Measurements from ENCODE around the gene RNGTT.
"Not testable (repeated sequence)": the region's sequence is repeated elsewhere in the genome, so short reads cannot be mapped to it uniquely, and the experiment has no call there.

The RNGTT gene

GRCh38 chr6:88722686-88723085 is 240.7 kb downstream of the RNGTT start:
- Histone ChIP-seq H3K36me3 (ENCODE audit: control insufficient read depth in 2 of 2, insufficient read depth in 2 of 2, low read length in 2 of 2) (no peaks in the 10 kb centered on the region), H3K4me3 (ENCODE audit: low read length in 2 of 2) (no peak overlapping the region), H3K4me1 (ENCODE audit: control insufficient read depth, insufficient read depth, low read length) (no peaks in the 10 kb centered on the region), H3K27me3 (ENCODE audit: control insufficient read depth in 1 of 2, insufficient read depth in 2 of 2, low read length in 2 of 2) (no peaks in the 10 kb centered on the region), H3K9me3 (ENCODE audit: control insufficient read depth in 2 of 2, low read length in 2 of 2) (no peaks in the 10 kb centered on the region), H3K9ac (ENCODE audit: low read length in 2 of 2) (no peak overlapping the region), H3K27ac (ENCODE audit: low read length) (no peak overlapping the region)

- H3K4me1 ChIP-seq (ENCODE audit: control insufficient read depth, insufficient read depth, low read length); H3K27me3 ChIP-seq (ENCODE audit: control insufficient read depth in 1 of 2, insufficient read depth in 2 of 2, low read length in 2 of 2); H3K9ac ChIP-seq (ENCODE audit: low read length in 2 of 2): not testable (repeated sequence)
Measured at GRCh38 chr6:88716399-88716798, 247.0 kb downstream of the RNGTT start.

GRCh38 chr6:88712243-88712936 is 251.0 kb downstream of the RNGTT start:
- no peaks in the 10 kb centered on the region for H3K36me3 ChIP-seq (ENCODE audit: control insufficient read depth in 2 of 2, insufficient read depth in 2 of 2, low read length in 2 of 2)
- H3K27ac ChIP-seq (ENCODE audit: low read length) = no peak overlapping the region
- H3K4me1 ChIP-seq (ENCODE audit: control insufficient read depth, insufficient read depth, low read length) = no peaks in the 10 kb centered on the region
- no peaks in the 10 kb centered on the region for H3K27me3 ChIP-seq (ENCODE audit: control insufficient read depth in 1 of 2, insufficient read depth in 2 of 2, low read length in 2 of 2)
- H3K4me3 ChIP-seq (ENCODE audit: low read length in 2 of 2) = no peak overlapping the region
- H3K9me3 ChIP-seq (ENCODE audit: control insufficient read depth in 2 of 2, low read length in 2 of 2) = no peaks in the 10 kb centered on the region
- no peak overlapping the region for H3K9ac ChIP-seq (ENCODE audit: low read length in 2 of 2)

More at GRCh38 chr6:88716399-88716798, 247.0 kb downstream of the RNGTT start:
- not testable (repeated sequence) for H3K36me3 ChIP-seq (ENCODE audit: control insufficient read depth in 2 of 2, insufficient read depth in 2 of 2, low read length in 2 of 2); H3K9me3 ChIP-seq (ENCODE audit: control insufficient read depth in 2 of 2, low read length in 2 of 2); H3K27ac ChIP-seq (ENCODE audit: low read length); H3K4me3 ChIP-seq (ENCODE audit: low read length in 2 of 2)

GRCh38 chr6:88709819-88710246 is 253.6 kb downstream of the RNGTT start:
- Histone ChIP-seq H3K9me3 (ENCODE audit: control insufficient read depth in 2 of 2, low read length in 2 of 2) (no peaks in the 10 kb centered on the region), H3K36me3 (ENCODE audit: control insufficient read depth in 2 of 2, insufficient read depth in 2 of 2, low read length in 2 of 2) (no peaks in the 10 kb centered on the region), H3K27me3 (ENCODE audit: control insufficient read depth in 1 of 2, insufficient read depth in 2 of 2, low read length in 2 of 2) (no peaks in the 10 kb centered on the region), H3K9ac (ENCODE audit: low read length in 2 of 2) (no peak overlapping the region), H3K4me3 (ENCODE audit: low read length in 2 of 2) (no peak overlapping the region), H3K27ac (ENCODE audit: low read length) (no peak overlapping the region), H3K4me1 (ENCODE audit: control insufficient read depth, insufficient read depth, low read length) (no peaks in the 10 kb centered on the region)

GRCh38 chr6:88708197-88708744 is 255.1 kb downstream of the RNGTT start:
- H3K4me1 ChIP-seq (ENCODE audit: control insufficient read depth, insufficient read depth, low read length) = no peaks in the 10 kb centered on the region
- no peak overlapping the region for H3K9ac ChIP-seq (ENCODE audit: low read length in 2 of 2)
- H3K27ac ChIP-seq (ENCODE audit: low read length) = no peak overlapping the region
- H3K9me3 ChIP-seq (ENCODE audit: control insufficient read depth in 2 of 2, low read length in 2 of 2) = no peaks in the 10 kb centered on the region
- H3K27me3 ChIP-seq (ENCODE audit: control insufficient read depth in 1 of 2, insufficient read depth in 2 of 2, low read length in 2 of 2) = no peaks in the 10 kb centered on the region
- H3K4me3 ChIP-seq (ENCODE audit: low read length in 2 of 2) = no peak overlapping the region
- no peaks in the 10 kb centered on the region for H3K36me3 ChIP-seq (ENCODE audit: control insufficient read depth in 2 of 2, insufficient read depth in 2 of 2, low read length in 2 of 2)

GRCh38 chr6:88705601-88706000 is 257.8 kb downstream of the RNGTT start:
- Histone ChIP-seq H3K4me1 (ENCODE audit: control insufficient read depth, insufficient read depth, low read length) (no peaks in the 10 kb centered on the region), H3K9me3 (ENCODE audit: control insufficient read depth in 2 of 2, low read length in 2 of 2) (no peaks in the 10 kb centered on the region), H3K27me3 (ENCODE audit: control insufficient read depth in 1 of 2, insufficient read depth in 2 of 2, low read length in 2 of 2) (no peaks in the 10 kb centered on the region), H3K36me3 (ENCODE audit: control insufficient read depth in 2 of 2, insufficient read depth in 2 of 2, low read length in 2 of 2) (no peaks in the 10 kb centered on the region), H3K27ac (ENCODE audit: low read length) (no peak overlapping the region), H3K9ac (ENCODE audit: low read length in 2 of 2) (no peak overlapping the region), H3K4me3 (ENCODE audit: low read length in 2 of 2) (no peak overlapping the region)

GRCh38 chr6:88704980-88705379 is 258.4 kb downstream of the RNGTT start:
- no peaks in the 10 kb centered on the region for H3K4me1 ChIP-seq (ENCODE audit: control insufficient read depth, insufficient read depth, low read length)
- no peaks in the 10 kb centered on the region for H3K9me3 ChIP-seq (ENCODE audit: control insufficient read depth in 2 of 2, low read length in 2 of 2)
- no peaks in the 10 kb centered on the region for H3K27me3 ChIP-seq (ENCODE audit: control insufficient read depth in 1 of 2, insufficient read depth in 2 of 2, low read length in 2 of 2)
- H3K4me3 ChIP-seq (ENCODE audit: low read length in 2 of 2) = no peak overlapping the region
- H3K27ac ChIP-seq (ENCODE audit: low read length) = no peak overlapping the region
- no peak overlapping the region for H3K9ac ChIP-seq (ENCODE audit: low read length in 2 of 2)
- H3K36me3 ChIP-seq (ENCODE audit: control insufficient read depth in 2 of 2, insufficient read depth in 2 of 2, low read length in 2 of 2) = no peaks in the 10 kb centered on the region

GRCh38 chr6:88702956-88703556 is 260.4 kb downstream of the RNGTT start:
- no peak overlapping the region for H3K4me3 ChIP-seq (ENCODE audit: low read length in 2 of 2)
- no peaks in the 10 kb centered on the region for H3K4me1 ChIP-seq (ENCODE audit: control insufficient read depth, insufficient read depth, low read length)
- no peak overlapping the region for H3K9ac ChIP-seq (ENCODE audit: low read length in 2 of 2)
- no peaks in the 10 kb centered on the region for H3K27me3 ChIP-seq (ENCODE audit: control insufficient read depth in 1 of 2, insufficient read depth in 2 of 2, low read length in 2 of 2)
- H3K36me3 ChIP-seq (ENCODE audit: control insufficient read depth in 2 of 2, insufficient read depth in 2 of 2, low read length in 2 of 2) = no peaks in the 10 kb centered on the region
- no peak overlapping the region for H3K27ac ChIP-seq (ENCODE audit: low read length)
- H3K9me3 ChIP-seq (ENCODE audit: control insufficient read depth in 2 of 2, low read length in 2 of 2) = no peaks in the 10 kb centered on the region

- Histone ChIP-seq H3K4me3 (ENCODE audit: low read length in 2 of 2) (no peak overlapping the region), H3K4me1 (ENCODE audit: control insufficient read depth, insufficient read depth, low read length) (no peaks in the 10 kb centered on the region), H3K9me3 (ENCODE audit: control insufficient read depth in 2 of 2, low read length in 2 of 2) (peaks cover 0 to 4% of the 10 kb centered on the region in 2 donors), H3K27me3 (ENCODE audit: control insufficient read depth in 1 of 2, insufficient read depth in 2 of 2, low read length in 2 of 2) (no peaks in the 10 kb centered on the region), H3K27ac (ENCODE audit: low read length) (no peak overlapping the region), H3K36me3 (ENCODE audit: control insufficient read depth in 2 of 2, insufficient read depth in 2 of 2, low read length in 2 of 2) (no peaks in the 10 kb centered on the region), H3K9ac (ENCODE audit: low read length in 2 of 2) (no peak overlapping the region)
Measured at GRCh38 chr6:88698661-88699060, 264.8 kb downstream of the RNGTT start.

- no peaks in the 10 kb centered on the region for H3K4me1 ChIP-seq (ENCODE audit: control insufficient read depth, insufficient read depth, low read length)
- no peak overlapping the region for H3K9ac ChIP-seq (ENCODE audit: low read length in 2 of 2)
- H3K36me3 ChIP-seq (ENCODE audit: control insufficient read depth in 2 of 2, insufficient read depth in 2 of 2, low read length in 2 of 2) = no peaks in the 10 kb centered on the region
- H3K27ac ChIP-seq (ENCODE audit: low read length) = no peak overlapping the region
- peaks cover 0 to 4% of the 10 kb centered on the region in 2 donors for H3K9me3 ChIP-seq (ENCODE audit: control insufficient read depth in 2 of 2, low read length in 2 of 2)
- H3K4me3 ChIP-seq (ENCODE audit: low read length in 2 of 2) = no peak overlapping the region
- H3K27me3 ChIP-seq (ENCODE audit: control insufficient read depth in 1 of 2, insufficient read depth in 2 of 2, low read length in 2 of 2) = no peaks in the 10 kb centered on the region
Measured at GRCh38 chr6:88695937-88696336, 267.5 kb downstream of the RNGTT start.

GRCh38 chr6:88683734-88684133 is 279.7 kb downstream of the RNGTT start:
- H3K36me3 ChIP-seq (ENCODE audit: control insufficient read depth in 2 of 2, insufficient read depth in 2 of 2, low read length in 2 of 2) = no peaks in the 10 kb centered on the region
- H3K9me3 ChIP-seq (ENCODE audit: control insufficient read depth in 2 of 2, low read length in 2 of 2) = no peaks in the 10 kb centered on the region
- no peak overlapping the region for H3K9ac ChIP-seq (ENCODE audit: low read length in 2 of 2)
- H3K27ac ChIP-seq (ENCODE audit: low read length) = no peak overlapping the region
- no peaks in the 10 kb centered on the region for H3K4me1 ChIP-seq (ENCODE audit: control insufficient read depth, insufficient read depth, low read length)
- no peaks in the 10 kb centered on the region for H3K27me3 ChIP-seq (ENCODE audit: control insufficient read depth in 1 of 2, insufficient read depth in 2 of 2, low read length in 2 of 2)
- no peak overlapping the region for H3K4me3 ChIP-seq (ENCODE audit: low read length in 2 of 2)

All from stomach smooth muscle (tissue), 2 donors.